PC-3 (cell line): ENCODE results near the gene RBBP5. TPM values are rescaled to one million over a fixed set of nuclear protein-coding genes. Genes with fewer than 3 reads are reported as not detected.

Experiments used
- ATAC-seq: fragments of 200-7000 bp; cut with Tn5 transposase; 2 replicates; pipeline ENCODE4 v1.9.1; 2020; ENCODE audit warnings: mild to moderate bottlenecking, moderate library complexity
- BruUV-seq: library from RNA; stranded (reverse); fragments of 400-500 nt; replicated peaks from 2 replicates; lab custom pipeline; 2021; lab: Mats Ljungman, UMichigan
- CTCF ChIA-PET: fragments of 300-600 bp; sonication (Branson Sonifier 250); formaldehyde crosslinking; loops from one replicate; lab custom pipeline; 2022; ENCODE audit warnings: antibody characterized with exemption; lab: Charles Lee
- POLR2A ChIA-PET: fragments of 300-600 bp; sonication (Branson Sonifier 250); formaldehyde crosslinking; loops from one replicate; lab custom pipeline; 2022; ENCODE audit warnings: antibody characterized with exemption; ENCODE audit not compliant: unreplicated experiment; lab: Charles Lee
- DNase-seq: peaks from one replicate; pipeline ENCODE4 v3.0.0-alpha.2; 2015
- H2AFZ ChIP-seq: fragments of 300-600 bp; sonication (generic); 2 replicates; pipeline ENCODE4 v1.6.0; 2016; ENCODE audit warnings: antibody characterized with exemption, low read length
- H3F3A ChIP-seq: fragments of 300-600 bp; sonication (generic); one replicate; pipeline ENCODE4 v1.6.0; 2017; ENCODE audit warnings: antibody characterized with exemption, low read length, control low read depth, mild to moderate bottlenecking; ENCODE audit not compliant: unreplicated experiment
- H3K27ac ChIP-seq: fragments of 300-600 bp; sonication (generic); 2 replicates; pipeline ENCODE4 v1.5.1; 2016; ENCODE audit warnings: mild to moderate bottlenecking, low read length
- H3K27me3 ChIP-seq: fragments of 300-600 bp; sonication (generic); 2 replicates; pipeline ENCODE4 v1.6.1; 2016; ENCODE audit warnings: low read length, mixed read lengths
- H3K36me3 ChIP-seq: fragments of 300-600 bp; sonication (generic); 2 replicates; pipeline ENCODE4 v1.6.1; 2016; ENCODE audit warnings: low read depth, mixed run types, low read length, mixed read lengths
- H3K4me1 ChIP-seq: fragments of 300-600 bp; sonication (generic); 2 replicates; pipeline ENCODE4 v1.5.1; 2016; ENCODE audit warnings: low read length; ENCODE audit not compliant: insufficient read depth
- H3K4me2 ChIP-seq: fragments of 300-600 bp; sonication (generic); 2 replicates; pipeline ENCODE4 v1.6.0; 2016; ENCODE audit warnings: low read length
- H3K4me3 ChIP-seq: fragments of 300-600 bp; sonication (generic); 2 replicates; pipeline ENCODE4 v1.5.1; 2016; ENCODE audit warnings: mild to moderate bottlenecking, low read length, mixed read lengths
- H3K79me2 ChIP-seq: fragments of 300-600 bp; sonication (generic); 2 replicates; pipeline ENCODE4 v1.6.1; 2017; ENCODE audit warnings: low read length, mixed read lengths
- H3K9ac ChIP-seq: fragments of 300-600 bp; sonication (generic); 2 replicates; pipeline ENCODE4 v1.6.0; 2016; ENCODE audit warnings: mild to moderate bottlenecking, low read length
- H3K9me2 ChIP-seq: fragments of 300-600 bp; sonication (generic); replicated peaks from 2 replicates; pipeline ENCODE4 v1.6.1; 2016; ENCODE audit warnings: mixed run types, low read length, mixed read lengths
- H3K9me3 ChIP-seq: fragments of 300-600 bp; sonication (generic); 2 replicates; pipeline ENCODE4 v1.6.1; 2016; ENCODE audit warnings: low read length, mixed read lengths
- H4K20me1 ChIP-seq: fragments of 300-600 bp; sonication (generic); 2 replicates; pipeline ENCODE4 v1.6.1; 2016; ENCODE audit warnings: low read length, mixed read lengths
- EZH2 ChIP-seq: fragments of 300-600 bp; sonication (generic); IDR thresholded peaks from one replicate; pipeline ENCODE4 v1.6.1; 2017; ENCODE audit warnings: antibody characterized with exemption, mild to moderate bottlenecking, low read length; ENCODE audit not compliant: unreplicated experiment
- EZH2phosphoT487 ChIP-seq: fragments of 300-600 bp; sonication (generic); IDR thresholded peaks from 2 replicates; pipeline ENCODE4 v1.6.1; 2018; ENCODE audit warnings: mild to moderate bottlenecking, antibody characterized with exemption, low read length, borderline replicate concordance
- intact Hi-C: fragments of 100-400 bp; cut with micrococcal nuclease; formaldehyde crosslinking; loops from 2 replicates; pipeline ENCODE4 v1.9.0; 2023
- total RNA-seq: library from RNA; depleted of rRNA; stranded (reverse); fragments of >200 nt; gene quantifications from 2 replicates; pipeline ENCODE4 v1.2.3, GENCODE V29; 2014
- TF ChIP-seq, protein P1 (sequence below): fragments of 300-600 bp; sonication (generic); conservative IDR thresholded peaks from 2 replicates; pipeline ENCODE4 v1.5.1; 2017; ENCODE audit warnings: antibody characterized with exemption, low read depth, mild to moderate bottlenecking, low read length

Gene RBBP5
- total RNA-seq, 1 experiment from 2014 or later: 41.7 TPM

DNA sequence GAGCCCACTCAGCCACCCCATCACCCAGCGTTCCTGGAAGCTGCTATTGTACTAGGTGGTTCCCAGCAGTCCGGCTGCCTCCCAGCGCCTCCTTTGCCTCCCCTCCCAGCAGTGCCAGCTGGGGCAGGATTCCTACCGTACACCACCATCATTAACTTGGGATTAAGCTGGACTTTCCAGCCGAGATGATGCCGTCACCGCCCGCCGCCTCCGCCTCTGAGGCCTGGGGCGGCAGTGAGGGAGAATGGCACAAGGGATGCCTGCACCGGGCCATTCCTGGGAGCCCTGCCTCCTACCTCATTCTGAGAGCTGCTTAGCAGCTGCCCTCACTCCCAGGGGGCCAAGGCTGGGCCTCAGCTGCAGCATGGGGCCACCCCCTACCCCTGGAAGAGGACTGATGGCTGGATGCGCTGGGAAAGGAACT is 65.6 kb downstream of the RBBP5 start:
- POLR2A ChIA-PET: no interaction called here
- intact Hi-C loops: no loop called here
- TF ChIP-seq, protein P1, sequence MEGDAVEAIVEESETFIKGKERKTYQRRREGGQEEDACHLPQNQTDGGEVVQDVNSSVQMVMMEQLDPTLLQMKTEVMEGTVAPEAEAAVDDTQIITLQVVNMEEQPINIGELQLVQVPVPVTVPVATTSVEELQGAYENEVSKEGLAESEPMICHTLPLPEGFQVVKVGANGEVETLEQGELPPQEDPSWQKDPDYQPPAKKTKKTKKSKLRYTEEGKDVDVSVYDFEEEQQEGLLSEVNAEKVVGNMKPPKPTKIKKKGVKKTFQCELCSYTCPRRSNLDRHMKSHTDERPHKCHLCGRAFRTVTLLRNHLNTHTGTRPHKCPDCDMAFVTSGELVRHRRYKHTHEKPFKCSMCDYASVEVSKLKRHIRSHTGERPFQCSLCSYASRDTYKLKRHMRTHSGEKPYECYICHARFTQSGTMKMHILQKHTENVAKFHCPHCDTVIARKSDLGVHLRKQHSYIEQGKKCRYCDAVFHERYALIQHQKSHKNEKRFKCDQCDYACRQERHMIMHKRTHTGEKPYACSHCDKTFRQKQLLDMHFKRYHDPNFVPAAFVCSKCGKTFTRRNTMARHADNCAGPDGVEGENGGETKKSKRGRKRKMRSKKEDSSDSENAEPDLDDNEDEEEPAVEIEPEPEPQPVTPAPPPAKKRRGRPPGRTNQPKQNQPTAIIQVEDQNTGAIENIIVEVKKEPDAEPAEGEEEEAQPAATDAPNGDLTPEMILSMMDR: no peak
- no peak for TF ChIP-seq EZH2
- TF ChIP-seq EZH2phosphoT487: no peak

DNA sequence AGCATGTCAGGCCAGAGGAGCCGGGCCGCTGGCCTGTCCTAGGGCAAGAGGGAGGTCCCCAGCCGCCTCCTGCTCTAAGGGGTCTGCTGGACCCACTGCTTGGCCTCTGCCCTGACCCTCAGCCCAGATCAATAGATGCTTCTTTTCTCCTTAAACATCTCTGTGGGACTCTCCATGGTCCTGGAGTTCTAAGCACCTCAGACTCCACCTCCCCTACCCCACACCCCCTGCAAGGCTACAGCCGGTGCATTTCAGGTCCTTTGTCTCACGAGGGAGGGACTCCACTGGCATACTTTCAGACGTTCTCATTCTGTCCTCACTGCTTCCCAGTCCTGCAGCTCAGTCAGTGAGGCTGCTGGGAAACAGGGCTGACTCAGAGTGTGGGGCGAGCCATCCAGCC is 67.8 kb downstream of the RBBP5 start:
- Histone ChIP-seq H3K36me3 (no peaks in the 10 kb centered on the region), H2AFZ (no peak overlapping the region), H3K4me1 (no peaks in the 10 kb centered on the region), H3K27ac (no peak overlapping the region), H3K27me3 (peaks cover 79% of the 10 kb centered on the region), H3K9me3 (no peaks in the 10 kb centered on the region), H4K20me1 (no peaks in the 10 kb centered on the region), H3K79me2 (no peaks in the 10 kb centered on the region), H3F3A (no peaks in the 10 kb centered on the region), H3K4me2 (no peak overlapping the region), H3K4me3 (no peak overlapping the region), H3K9me2 (no peaks in the 10 kb centered on the region), H3K9ac (no peak overlapping the region)
- CTCF ChIA-PET: no interaction called here
- intact Hi-C loops: no loop called here
- no peak for DNase-seq
- TF ChIP-seq EZH2: no peak
- TF ChIP-seq, protein P1: no peak
- TF ChIP-seq EZH2phosphoT487: no peak
- POLR2A ChIA-PET: interaction anchor here (0.6 kb wide), 1 partner anchor 151 kb away, joined by 3 read pairs; no protein-coding TSS in a partner anchor
- BruUV-seq: no TSS peak
- ATAC-seq: no peak

More for the DNA sequence above, 65.6 kb downstream of the RBBP5 start:
- Histone ChIP-seq H3K36me3 (no peaks in the 10 kb centered on the region), H3K9me2 (no peaks in the 10 kb centered on the region), H3K4me1 (no peaks in the 10 kb centered on the region), H3K9ac (no peak overlapping the region), H3K27ac (no peak overlapping the region), H3K4me2 (no peak overlapping the region), H2AFZ (no peak overlapping the region), H3F3A (no peaks in the 10 kb centered on the region), H3K9me3 (no peaks in the 10 kb centered on the region), H3K79me2 (no peaks in the 10 kb centered on the region), H4K20me1 (no peaks in the 10 kb centered on the region), H3K27me3 (peaks cover 60% of the 10 kb centered on the region), H3K4me3 (no peak overlapping the region)
- DNase-seq (no peak), ATAC-seq (no peak)
- BruUV-seq: no TSS peak
- CTCF ChIA-PET: no interaction called here

DNA sequence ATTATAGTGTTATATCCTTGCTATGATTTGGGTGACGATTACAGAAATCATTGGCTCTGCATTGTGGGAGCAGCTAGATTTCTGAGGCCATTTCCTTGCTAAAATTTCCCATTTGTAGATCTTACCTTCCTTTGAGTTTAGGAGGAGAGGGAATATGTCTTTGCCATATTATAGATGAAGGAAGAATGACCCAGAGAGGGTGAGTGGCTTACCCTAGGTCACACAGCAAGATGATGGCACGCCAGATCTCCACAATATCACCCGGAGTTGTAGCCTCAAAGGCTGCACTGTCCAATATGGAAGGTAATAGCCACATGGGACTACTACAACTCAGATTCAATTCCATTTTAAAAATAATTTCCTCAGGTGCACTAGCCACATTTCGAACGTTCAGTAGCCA is 68.5 kb downstream of the RBBP5 start:
- Histone ChIP-seq H3K4me2 (no peak overlapping the region), H3K4me1 (no peaks in the 10 kb centered on the region), H3K9me2 (no peaks in the 10 kb centered on the region), H3K9me3 (no peaks in the 10 kb centered on the region), H3F3A (no peaks in the 10 kb centered on the region), H3K4me3 (no peak overlapping the region), H3K27ac (no peak overlapping the region), H4K20me1 (no peaks in the 10 kb centered on the region), H2AFZ (no peak overlapping the region), H3K79me2 (no peaks in the 10 kb centered on the region), H3K9ac (no peak overlapping the region), H3K27me3 (peaks cover 85% of the 10 kb centered on the region), H3K36me3 (no peaks in the 10 kb centered on the region)
- BruUV-seq: no TSS peak
- intact Hi-C loops: no loop called here
- ChIA-PET POLR2A (no interaction called here), CTCF (interaction anchor here (1.6 kb wide), 1 partner anchor 8 kb away, joined by 5 read pairs; no protein-coding TSS in a partner anchor)
- ATAC-seq (no peak), DNase-seq (no peak)
- TF ChIP-seq, protein P1: no peak
- TF ChIP-seq EZH2phosphoT487 (no peak), EZH2 (no peak)
